H9 (cell line): ENCODE data around the gene DPP10. TPM values are rescaled to one million over a fixed set of nuclear protein-coding genes. Genes with fewer than 3 reads are reported as not detected.

Source experiments
- DNase-seq: peaks from one replicate; pipeline ENCODE4 v3.0.0-alpha.2; 2017
- H2AFZ ChIP-seq: one replicate; pipeline ENCODE4 v1.6.1; 2013; ENCODE audit warnings: mild to moderate bottlenecking, low read length, control low read depth, moderate library complexity
- H2AK5ac ChIP-seq: 2 replicates; pipeline ENCODE4 v1.6.1; 2013; ENCODE audit warnings: low read length, control low read depth, mixed read lengths; ENCODE audit not compliant: insufficient read length
- H2BK120ac ChIP-seq: one replicate; pipeline ENCODE4 v1.6.1; 2013; ENCODE audit warnings: low read depth, mild to moderate bottlenecking, low read length, control low read depth, inconsistent platforms; ENCODE audit not compliant: poor library complexity, severe bottlenecking
- H2BK12ac ChIP-seq: 2 replicates; pipeline ENCODE4 v1.6.1; 2013; ENCODE audit warnings: low read length, control low read depth, mixed read lengths, low read depth; ENCODE audit not compliant: insufficient read length
- H2BK15ac ChIP-seq: 2 replicates; pipeline ENCODE4 v1.6.1; 2013; ENCODE audit warnings: low read depth, low read length, control low read depth
- H2BK20ac ChIP-seq: one replicate; pipeline ENCODE4 v1.6.1; 2013; ENCODE audit warnings: low read depth, mild to moderate bottlenecking, low read length, control low read depth, inconsistent platforms; ENCODE audit not compliant: poor library complexity, severe bottlenecking
- H2BK5ac ChIP-seq: 2 replicates; pipeline ENCODE4 v1.6.1; 2013; ENCODE audit warnings: low read length, control low read depth, mixed read lengths; ENCODE audit not compliant: insufficient read length
- H3K14ac ChIP-seq: 2 replicates; pipeline ENCODE4 v1.6.1; 2013; ENCODE audit warnings: low read length, control low read depth; ENCODE audit not compliant: insufficient read depth
- H3K18ac ChIP-seq: 2 replicates; pipeline ENCODE4 v1.6.1; 2013; ENCODE audit warnings: low read depth, mild to moderate bottlenecking, mixed read lengths, low read length, control low read depth; ENCODE audit not compliant: insufficient read length
- H3K23ac ChIP-seq: 2 replicates; pipeline ENCODE4 v1.6.1; 2013; ENCODE audit warnings: low read length, control low read depth, mixed read lengths, low read depth; ENCODE audit not compliant: insufficient read length
- H3K23me2 ChIP-seq: 2 replicates; pipeline ENCODE4 v1.6.1; 2013; ENCODE audit warnings: low read depth, mild to moderate bottlenecking, mixed read lengths, low read length, control low read depth; ENCODE audit not compliant: insufficient read length, poor library complexity, severe bottlenecking
- H3K27ac ChIP-seq: 2 replicates; pipeline ENCODE4 v1.5.1; 2013; ENCODE audit warnings: low read length, control low read depth, mixed read lengths, low read depth; ENCODE audit not compliant: insufficient read length
- H3K27me3 ChIP-seq: 2 replicates; pipeline ENCODE4 v1.6.1; 2013; ENCODE audit warnings: low read length, control low read depth, inconsistent platforms; ENCODE audit not compliant: insufficient read depth
- H3K4ac ChIP-seq: 2 replicates; pipeline ENCODE4 v1.6.1; 2013; ENCODE audit warnings: low read depth, mild to moderate bottlenecking, control low read depth, inconsistent platforms, low read length, moderate library complexity
- H3K4me1 ChIP-seq: 2 replicates; pipeline ENCODE4 v1.6.1; 2013; ENCODE audit warnings: low read length, control low read depth, inconsistent platforms; ENCODE audit not compliant: insufficient read depth
- H3K4me2 ChIP-seq: 2 replicates; pipeline ENCODE4 v1.6.1; 2013; ENCODE audit warnings: low read length, control low read depth, mixed read lengths; ENCODE audit not compliant: insufficient read length, insufficient read depth
- H3K56ac ChIP-seq: 2 replicates; pipeline ENCODE4 v1.6.1; 2013; ENCODE audit warnings: low read depth, mild to moderate bottlenecking, mixed read lengths, low read length, control low read depth; ENCODE audit not compliant: insufficient read length
- H3K79me1 ChIP-seq: 2 replicates; pipeline ENCODE4 v1.6.1; 2013; ENCODE audit warnings: low read depth, mild to moderate bottlenecking, moderate library complexity, low read length, control low read depth, inconsistent platforms; ENCODE audit not compliant: insufficient read depth, poor library complexity, severe bottlenecking
- H3K79me2 ChIP-seq: 2 replicates; pipeline ENCODE4 v1.6.1; 2013; ENCODE audit warnings: low read length, control low read depth, inconsistent platforms; ENCODE audit not compliant: insufficient read depth
- H3K9ac ChIP-seq: 2 replicates; pipeline ENCODE4 v1.6.1; 2013; ENCODE audit warnings: low read length, control low read depth, mixed read lengths; ENCODE audit not compliant: insufficient read length; ENCODE audit errors: extremely low read depth
- H3K9me3 ChIP-seq: one replicate; pipeline ENCODE4 v1.6.1; 2013; ENCODE audit warnings: low read depth, low read length, inconsistent platforms; ENCODE audit not compliant: control insufficient read depth
- H3T11ph ChIP-seq: one replicate; pipeline ENCODE4 v1.6.1; 2013; ENCODE audit warnings: mild to moderate bottlenecking, low read length, control low read depth, inconsistent platforms
- H4K20me1 ChIP-seq: one replicate; pipeline ENCODE4 v1.6.1; 2013; ENCODE audit not compliant: control insufficient read depth, insufficient read length, insufficient read depth
- H4K5ac ChIP-seq: 2 replicates; pipeline ENCODE4 v1.6.1; 2013; ENCODE audit warnings: low read depth, mild to moderate bottlenecking, mixed read lengths, low read length, control low read depth; ENCODE audit not compliant: insufficient read length
- H4K8ac ChIP-seq: replicated peaks from 2 replicates; pipeline ENCODE4 v1.6.1; 2013; ENCODE audit warnings: low read length, control low read depth, mixed read lengths, low read depth; ENCODE audit not compliant: insufficient read length
- H4K91ac ChIP-seq: 2 replicates; pipeline ENCODE4 v1.6.1; 2013; ENCODE audit warnings: low read depth, mild to moderate bottlenecking, moderate library complexity, mixed read lengths, low read length, control low read depth; ENCODE audit not compliant: insufficient read length
- H3K27ac Mint-ChIP-seq, 3 experiments: 2 replicates in 2 of 3; 3 replicates in 1 of 3; pipeline ENCODE4 v1.8.0; 2020 to 2021; ENCODE audit warnings: mixed read lengths in 3 of 3, mild to moderate bottlenecking in 1 of 3, moderate library complexity in 1 of 3
- H3K27me3 Mint-ChIP-seq: 2 replicates; pipeline ENCODE4 v1.8.0; 2021; ENCODE audit warnings: low read depth, mild to moderate bottlenecking, moderate library complexity, mixed read lengths
- H3K36me3 Mint-ChIP-seq, 3 experiments: 2 replicates in 2 of 3; 3 replicates in 1 of 3; pipeline ENCODE4 v1.8.0; 2020 to 2021; ENCODE audit warnings: low read depth in 3 of 3, mixed read lengths in 3 of 3; ENCODE audit not compliant: insufficient read depth in 1 of 3
- H3K4me1 Mint-ChIP-seq, 2 experiments: 2 replicates each; pipeline ENCODE4 v1.8.0; 2020; ENCODE audit warnings: mixed read lengths in 2 of 2
- H3K4me3 Mint-ChIP-seq, 2 experiments: 2 replicates in 1 of 2; 3 replicates in 1 of 2; pipeline ENCODE4 v1.8.0; 2020 to 2021; ENCODE audit warnings: mild to moderate bottlenecking in 2 of 2, mixed read lengths in 2 of 2, moderate library complexity in 1 of 2
- H3K9me3 Mint-ChIP-seq, 2 experiments: 2 replicates in 1 of 2; 3 replicates in 1 of 2; pipeline ENCODE4 v1.8.0; 2020; ENCODE audit warnings: mild to moderate bottlenecking in 2 of 2, mixed read lengths in 2 of 2, moderate library complexity in 1 of 2
- WGBS: extraction: QIAGEN DNeasy Blood & Tissue Kit; methylation state at CpG from one replicate; pipeline ENCODE4 v1.1.7; 2013; ENCODE audit warnings: missing lambda C conversion rate, low lambda C conversion rate, mixed read lengths; ENCODE audit not compliant: insufficient read length; ENCODE audit errors: extremely low coverage; 5-methylcytosine and 5-hydroxymethylcytosine counted together
- total RNA-seq: library from RNA; stranded (reverse); gene quantifications from 2 replicates; pipeline ENCODE4 v1.2.1, GENCODE V29; 2021
- TF ChIP-seq, protein P1 (sequence below): fragments of 200-600 bp; sonication (generic); conservative IDR thresholded peaks from 3 replicates; pipeline ENCODE4 v1.8.0; 2021; ENCODE audit warnings: antibody characterized with exemption, mild to moderate bottlenecking

The DPP10 gene
- total RNA-seq, 1 experiment from 2014 or later: 11.3 TPM

- TF ChIP-seq, protein P1, sequence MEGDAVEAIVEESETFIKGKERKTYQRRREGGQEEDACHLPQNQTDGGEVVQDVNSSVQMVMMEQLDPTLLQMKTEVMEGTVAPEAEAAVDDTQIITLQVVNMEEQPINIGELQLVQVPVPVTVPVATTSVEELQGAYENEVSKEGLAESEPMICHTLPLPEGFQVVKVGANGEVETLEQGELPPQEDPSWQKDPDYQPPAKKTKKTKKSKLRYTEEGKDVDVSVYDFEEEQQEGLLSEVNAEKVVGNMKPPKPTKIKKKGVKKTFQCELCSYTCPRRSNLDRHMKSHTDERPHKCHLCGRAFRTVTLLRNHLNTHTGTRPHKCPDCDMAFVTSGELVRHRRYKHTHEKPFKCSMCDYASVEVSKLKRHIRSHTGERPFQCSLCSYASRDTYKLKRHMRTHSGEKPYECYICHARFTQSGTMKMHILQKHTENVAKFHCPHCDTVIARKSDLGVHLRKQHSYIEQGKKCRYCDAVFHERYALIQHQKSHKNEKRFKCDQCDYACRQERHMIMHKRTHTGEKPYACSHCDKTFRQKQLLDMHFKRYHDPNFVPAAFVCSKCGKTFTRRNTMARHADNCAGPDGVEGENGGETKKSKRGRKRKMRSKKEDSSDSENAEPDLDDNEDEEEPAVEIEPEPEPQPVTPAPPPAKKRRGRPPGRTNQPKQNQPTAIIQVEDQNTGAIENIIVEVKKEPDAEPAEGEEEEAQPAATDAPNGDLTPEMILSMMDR: no peak
These were observed 367.7 kb downstream of the DPP10 start for GRCh38 chr2:114810092-114810491.

More at GRCh38 chr2:114810092-114810491, 367.7 kb downstream of the DPP10 start:
- H2BK12ac ChIP-seq: no peak overlapping the region
- no peak overlapping the region for H3K14ac ChIP-seq
- no peak overlapping the region for H3K4me3 Mint-ChIP-seq
- no peaks in the 10 kb centered on the region for H3K79me2 ChIP-seq
- H3K4me1 Mint-ChIP-seq: peaks cover 14 to 18% of the 10 kb centered on the region in 2 experiments
- no peak overlapping the region for H4K91ac ChIP-seq
- H3K56ac ChIP-seq: no peak overlapping the region
- H3K9ac ChIP-seq: no peak overlapping the region
- H3K27ac Mint-ChIP-seq: no peak overlapping the region
- H3K27me3 ChIP-seq: no peaks in the 10 kb centered on the region
- H3K23me2 ChIP-seq: no peaks in the 10 kb centered on the region
- DNase-seq: no peak
- H3K27me3 Mint-ChIP-seq: peaks cover 2% of the 10 kb centered on the region; the same call in 1 of the 2 replicates
- no peak overlapping the region for H3K18ac ChIP-seq
- H2BK120ac ChIP-seq: no peak overlapping the region
- peaks cover 0 to under 1% of the 10 kb centered on the region in 2 experiments; a peak in 2 of 5 replicates for H3K9me3 Mint-ChIP-seq
- no peak overlapping the region for H2BK20ac ChIP-seq
- no peaks in the 10 kb centered on the region for H3K79me1 ChIP-seq
- WGBS: no CpG with 5 or more reads among the region's 5 CpGs
- H2BK5ac ChIP-seq: no peak overlapping the region
- H3K23ac ChIP-seq: no peak overlapping the region
- H3K9me3 ChIP-seq: no peaks in the 10 kb centered on the region
- no peak overlapping the region for H3K4me2 ChIP-seq
- H2AFZ ChIP-seq: no peak overlapping the region
- no peaks in the 10 kb centered on the region for H4K20me1 ChIP-seq
- no peak overlapping the region for H3K27ac ChIP-seq
- peaks cover 5% of the 10 kb centered on the region; the same call in 1 of the 2 replicates for H3K4me1 ChIP-seq
- H3K36me3 Mint-ChIP-seq: peaks cover 0 to 1% (median 0%) of the 10 kb centered on the region in 3 experiments; a peak in 1 of 7 replicates
- H4K8ac ChIP-seq: no peak overlapping the region
- H3K4ac ChIP-seq: no peak overlapping the region
- H3T11ph ChIP-seq: no peak overlapping the region
- H2AK5ac ChIP-seq: no peak overlapping the region
- H2BK15ac ChIP-seq: no peak overlapping the region
- H4K5ac ChIP-seq: no peak overlapping the region
